Measurements from ENCODE around the gene UQCRHL. TPM values are rescaled to one million over a fixed set of nuclear protein-coding genes. Genes with fewer than 3 reads are reported as not detected.

UQCRHL gene
- total RNA-seq, 4 donors from 2014 or later: 1.2 to 2.4 (median 1.2) TPM

- in situ Hi-C loops (cut with MboI; ENCODE audit: low sequenced_read_pairs in 4 of 4) (loop anchor here in 1 of 4 donors (10.0 kb wide), 1 partner anchor 49 kb away; no protein-coding TSS in a partner anchor), intact Hi-C loops (cut with DNase I; ENCODE audit: low total_unique reads) (loop anchor here (1.0 to 10.0 kb wide), 4 partner anchors 11 to 211 kb away; partner anchors contain the start of genes HSPB7 and SPEN)
- ATAC-seq: peak; percentile 73 to 79
- Histone ChIP-seq H3K4me3 (peak overlapping the region; percentile 71 to 98 (median 82)), H3K4me1 (peaks cover 5 to 16% of the 10 kb centered on the region in 2 donors), H3K27ac (peak overlapping the region; percentile 96 to 100 (median 98)), H3K36me3 (no peaks in the 10 kb centered on the region), H3K9me3 (no peaks in the 10 kb centered on the region), H3K27me3 (no peaks in the 10 kb centered on the region)
- DNase-seq: peak; percentile 99
- no peak for TF ChIP-seq CTCF (IDR thresholded peaks at IDR 0.05 in 4 of 5, conservative IDR thresholded peaks at IDR 0.05 in 1 of 5)
- TF ChIP-seq POLR2A (IDR thresholded peaks at IDR 0.05): peak; percentile 90 to 91
Measured at GRCh38 chr1:15835741-15836510, 28.5 kb upstream of the UQCRHL start.

DNA sequence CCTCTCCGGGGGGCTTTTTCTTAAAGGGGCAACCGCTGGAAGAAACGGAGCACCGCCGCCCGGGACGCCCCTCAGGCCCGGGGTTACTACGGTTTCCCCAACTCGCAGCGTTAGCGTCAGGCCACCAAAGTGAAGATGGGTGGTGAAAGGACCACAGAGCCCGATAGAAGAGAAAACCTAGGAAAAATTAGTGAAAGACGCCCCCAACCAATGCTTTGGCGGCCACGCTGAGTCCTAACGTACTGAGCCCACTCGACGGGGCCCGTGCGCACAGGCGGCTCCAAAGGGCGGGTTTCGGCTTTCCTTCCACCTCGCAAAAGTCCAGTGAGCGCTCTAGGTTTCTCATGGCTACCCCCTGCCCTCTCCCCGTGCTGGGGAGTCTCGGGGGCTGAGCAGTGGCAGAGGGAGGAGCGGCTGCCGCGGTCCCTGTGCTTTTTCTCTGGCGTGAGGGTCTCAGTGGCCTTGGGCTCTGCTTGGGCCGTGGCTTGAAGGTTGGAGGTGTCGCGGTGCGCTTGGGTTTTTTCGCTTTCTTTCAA is 27.8 kb upstream of the UQCRHL start:
- no peak for TF ChIP-seq POLR2A (IDR thresholded peaks at IDR 0.05)
- TF ChIP-seq CTCF (IDR thresholded peaks at IDR 0.05 in 4 of 5, conservative IDR thresholded peaks at IDR 0.05 in 1 of 5): peak in 1 of 5 experiments; percentile 9
- Histone ChIP-seq H3K4me1 (peaks cover 5 to 16% of the 10 kb centered on the region in 2 donors), H3K27ac (peak overlapping the region; percentile 96 to 100 (median 98)), H3K36me3 (no peaks in the 10 kb centered on the region), H3K27me3 (no peaks in the 10 kb centered on the region), H3K9me3 (no peaks in the 10 kb centered on the region), H3K4me3 (peak overlapping the region; percentile 71 to 98 (median 82))
- intact Hi-C loops (cut with DNase I; ENCODE audit: low total_unique reads): loop anchor here (1.0 to 10.0 kb wide), 3 partner anchors 12 to 210 kb away; partner anchors contain the start of genes HSPB7 and SPEN
- peak in 1 of 2 donors; percentile 32 for DNase-seq
- in situ Hi-C loops (cut with MboI; ENCODE audit: low sequenced_read_pairs in 4 of 4): loop anchor here in 1 of 4 donors (10.0 kb wide), 1 partner anchor 50 kb away; no protein-coding TSS in a partner anchor
- peak; percentile 17 to 19 for ATAC-seq

- H3K4me3 ChIP-seq: peak overlapping the region; percentile 71 to 98 (median 82)
- in situ Hi-C loops (cut with MboI; ENCODE audit: low sequenced_read_pairs in 4 of 4): loop anchor here in 1 of 4 donors (10.0 kb wide), 1 partner anchor 50 kb away; no protein-coding TSS in a partner anchor
- DNase-seq: peak; percentile 88 to 90
- peak; percentile 64 to 65 for ATAC-seq
- intact Hi-C loops (cut with DNase I; ENCODE audit: low total_unique reads): loop anchor here (1.0 to 10.0 kb wide), 5 partner anchors 13 to 210 kb away; partner anchors contain the start of genes HSPB7 and SPEN
- no peaks in the 10 kb centered on the region for H3K27me3 ChIP-seq
- no peaks in the 10 kb centered on the region for H3K9me3 ChIP-seq
- H3K27ac ChIP-seq: peak overlapping the region; percentile 96 to 100 (median 98)
- peak in 1 of 5 experiments; percentile 15 for TF ChIP-seq CTCF (IDR thresholded peaks at IDR 0.05 in 4 of 5, conservative IDR thresholded peaks at IDR 0.05 in 1 of 5)
- TF ChIP-seq POLR2A (IDR thresholded peaks at IDR 0.05): peak; percentile 75 to 87
- peaks cover 5 to 16% of the 10 kb centered on the region in 2 donors for H3K4me1 ChIP-seq
- H3K36me3 ChIP-seq: no peaks in the 10 kb centered on the region
Measured at GRCh38 chr1:15834406-15835204, 27.2 kb upstream of the UQCRHL start.

GRCh38 chr1:15833842-15834405 is 26.5 kb upstream of the UQCRHL start:
- TF ChIP-seq CTCF (IDR thresholded peaks at IDR 0.05 in 4 of 5, conservative IDR thresholded peaks at IDR 0.05 in 1 of 5) (no peak), POLR2A (IDR thresholded peaks at IDR 0.05) (no peak)
- Histone ChIP-seq H3K27ac (peak overlapping the region; percentile 96 to 100 (median 98)), H3K27me3 (no peaks in the 10 kb centered on the region), H3K4me3 (peak overlapping the region; percentile 71 to 98 (median 82)), H3K36me3 (no peaks in the 10 kb centered on the region), H3K9me3 (no peaks in the 10 kb centered on the region), H3K4me1 (peaks cover 5 to 16% of the 10 kb centered on the region in 2 donors)
- ATAC-seq: no peak
- in situ Hi-C loops (cut with MboI; ENCODE audit: low sequenced_read_pairs in 4 of 4) (loop anchor here in 1 of 4 donors (10.0 kb wide), 1 partner anchor 51 kb away; no protein-coding TSS in a partner anchor), intact Hi-C loops (cut with DNase I; ENCODE audit: low total_unique reads) (loop anchor here (1.0 to 10.0 kb wide), 4 partner anchors 52 to 209 kb away; partner anchors contain the start of gene HSPB7)
- DNase-seq: no peak
